Mesodermal cell (in vitro differentiated cells): ENCODE measurements around the gene NMNAT1. TPM values are rescaled to one million over a fixed set of nuclear protein-coding genes. Genes with fewer than 3 reads are reported as not detected.

Experiments
- H3K27ac ChIP-seq: 2 replicates; pipeline ENCODE4 v1.7.0; 2013; ENCODE audit warnings: mild to moderate bottlenecking, low read depth, low read length, moderate library complexity; ENCODE audit not compliant: severe bottlenecking
- H3K36me3 ChIP-seq: 2 replicates; pipeline ENCODE4 v1.7.1; 2013; ENCODE audit warnings: mild to moderate bottlenecking, low read length, moderate library complexity; ENCODE audit not compliant: control insufficient read depth, insufficient read depth
- H3K4me1 ChIP-seq: one replicate; pipeline ENCODE4 v1.7.1; 2013; ENCODE audit warnings: mild to moderate bottlenecking, low read length; ENCODE audit not compliant: insufficient read depth, control insufficient read depth, poor library complexity, severe bottlenecking
- H3K4me3 ChIP-seq: 2 replicates; pipeline ENCODE4 v1.7.0; 2013; ENCODE audit warnings: low read length, control low read depth, mild to moderate bottlenecking; ENCODE audit not compliant: insufficient read depth, poor library complexity, severe bottlenecking; ENCODE audit errors: extremely low read depth
- H3K9me3 ChIP-seq: 2 replicates; pipeline ENCODE4 v1.7.1; 2013; ENCODE audit warnings: mild to moderate bottlenecking, low read length, moderate library complexity; ENCODE audit not compliant: control insufficient read depth
- WGBS, 2 experiments: methylation state at CpG; one replicate each; pipeline ENCODE4 v1.1.5; 2013; ENCODE audit warnings: missing lambda C conversion rate in 2 of 2; ENCODE audit not compliant: insufficient coverage in 2 of 2; 5-methylcytosine and 5-hydroxymethylcytosine counted together
- polyA plus RNA-seq, 2 experiments: library from polyadenylated mRNA; stranded (reverse); fragments of 50-300 nt; gene quantifications; one replicate each; pipeline ENCODE4 v1.2.3, GENCODE V29; 2013

Gene NMNAT1
- polyA plus RNA-seq (2013, experiment 1 of 2) = 9.1 TPM
- 10.2 TPM for polyA plus RNA-seq (2013, experiment 2 of 2)

DNA sequence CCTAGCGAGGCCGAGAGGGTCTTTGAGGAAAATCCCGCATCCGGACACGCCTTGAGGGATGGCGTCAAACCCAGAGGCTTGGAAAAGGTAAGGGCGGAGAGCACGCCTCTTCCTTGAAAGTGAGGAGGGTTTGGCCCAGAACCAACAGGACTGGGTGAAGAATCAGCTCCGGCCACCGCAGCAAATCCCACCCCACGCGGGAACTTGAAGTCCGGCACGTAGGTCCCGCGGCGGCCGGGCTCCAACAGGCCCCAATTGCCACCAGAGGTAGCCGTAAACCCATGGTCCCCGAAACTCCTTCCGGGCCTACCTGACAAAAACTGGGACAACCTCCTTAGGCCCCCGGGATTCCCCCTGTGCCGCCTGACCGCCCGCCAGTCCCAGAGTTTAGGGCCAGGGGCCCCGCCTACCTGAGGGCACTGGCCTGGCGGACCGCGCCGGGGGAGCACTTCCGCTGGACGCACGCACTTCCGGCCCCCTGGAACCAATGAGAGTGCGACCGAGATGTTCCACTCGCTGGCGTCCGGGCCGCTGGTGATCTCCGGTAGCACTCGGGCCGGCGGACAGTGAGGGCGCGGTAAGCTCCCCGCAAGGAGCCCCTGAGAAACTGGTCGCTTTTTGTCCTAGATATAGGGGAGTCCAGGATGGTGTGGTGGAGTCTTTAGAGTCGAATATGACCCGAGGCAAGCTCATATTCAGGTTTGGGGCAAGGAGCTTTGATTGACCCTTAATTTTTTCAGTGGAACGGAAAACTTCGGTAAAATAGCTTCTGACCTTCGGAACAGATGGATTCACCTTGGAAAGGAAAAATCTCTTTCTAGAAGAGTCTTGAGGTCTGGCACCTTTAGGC, at the start of gene NMNAT1, which contains the start of gene LZIC:
Gene NMNAT1 (plus strand): TSS at position 537 of the 850 bp plus-strand sequence. CDS start 28,599 bp downstream, outside the sequence.
Gene LZIC (minus strand): TSS at position 453 of the 850 bp plus-strand sequence. CDS start 6,772 bp downstream, outside the sequence.
- Histone ChIP-seq H3K4me3 (peak within 1 kb of the TSS; percentile 73), H3K36me3 (peaks cover 18% of the 10 kb centered on the region), H3K4me1 (no peaks in the 10 kb centered on the region), H3K9me3 (no peaks in the 10 kb centered on the region), H3K27ac (peak within 1 kb of the TSS; percentile 82)
- 1% methylated on average over 40 to 52 of the region's 53 CpGs for WGBS, 2 experiments

DNA sequence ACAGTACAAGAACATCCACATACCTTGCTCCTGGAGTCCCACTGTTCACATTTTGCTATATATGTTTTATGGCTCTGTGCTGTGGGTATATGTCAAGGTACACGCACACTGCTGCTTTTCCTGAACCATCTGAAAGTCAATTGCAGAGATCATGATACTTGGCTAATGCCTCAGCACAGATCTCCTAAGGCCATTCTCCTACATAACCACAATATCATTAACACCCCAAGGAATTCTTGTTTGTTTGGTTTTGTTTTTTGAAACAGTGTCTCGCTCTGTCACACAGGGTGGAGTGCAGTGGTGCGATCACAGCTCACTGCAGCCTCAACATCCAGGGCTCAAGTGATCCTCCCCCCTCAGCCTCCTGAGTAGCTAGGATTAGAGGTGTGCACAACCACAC, 49.2 kb upstream of the NMNAT1 start:
- Histone ChIP-seq H3K4me1 (peaks cover 46% of the 10 kb centered on the region), H3K36me3 (no peaks in the 10 kb centered on the region), H3K27ac (peak overlapping the region; percentile 86), H3K9me3 (no peaks in the 10 kb centered on the region), H3K4me3 (no peak overlapping the region)
- 100% methylated on average over 2 of the region's 3 CpGs; no CpG with 5 or more reads in 1 of the 2 experiments for WGBS, 2 experiments

DNA sequence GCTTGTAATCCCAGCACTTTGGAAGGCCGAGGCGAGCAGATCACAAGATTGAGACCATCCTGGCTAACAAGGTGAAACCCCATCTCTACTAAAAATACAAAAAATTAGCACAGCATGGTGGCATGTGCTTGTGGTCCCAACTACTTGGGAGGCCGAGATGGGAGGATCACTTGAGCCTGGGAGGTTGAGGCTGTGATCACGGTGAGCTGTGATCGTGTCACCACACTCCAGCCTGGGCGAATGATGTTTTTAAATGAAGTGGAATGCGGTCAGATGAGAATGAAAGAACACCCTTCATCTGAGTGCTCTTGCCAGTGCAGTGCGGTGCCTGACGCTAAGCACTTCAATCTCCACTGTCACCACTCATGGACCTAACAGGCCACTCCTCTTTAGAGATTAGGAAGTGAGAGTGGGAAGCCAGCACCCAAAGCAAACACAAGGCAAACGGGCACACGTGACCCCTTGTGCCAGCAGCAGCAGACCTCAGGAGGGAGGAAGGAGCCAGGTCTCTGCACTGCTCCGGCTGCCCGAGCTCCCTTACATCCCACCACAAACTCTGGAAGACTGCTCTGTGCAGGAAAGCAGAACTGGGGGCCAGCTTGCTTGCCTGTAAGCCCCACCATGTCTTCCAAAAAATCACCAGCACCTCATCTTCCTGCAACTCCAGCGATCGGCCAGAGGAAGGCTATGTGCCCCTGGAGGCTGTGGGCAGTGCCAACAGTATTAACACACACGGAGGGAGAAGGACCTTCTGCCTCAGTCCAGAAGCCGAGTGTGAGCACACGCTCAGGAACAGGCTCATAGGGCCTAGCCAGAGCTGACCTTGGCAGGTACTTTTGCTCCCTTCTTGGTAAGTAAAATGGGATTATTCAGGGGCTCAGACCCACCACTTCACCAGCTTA, 42.9 kb upstream of the NMNAT1 start:
- peaks cover 25% of the 10 kb centered on the region for H3K4me1 ChIP-seq
- 93 to 94% methylated on average over 12 to 16 of the region's 18 CpGs for WGBS, 2 experiments
- H3K4me3 ChIP-seq = no peak overlapping the region
- no peaks in the 10 kb centered on the region for H3K9me3 ChIP-seq
- H3K36me3 ChIP-seq = no peaks in the 10 kb centered on the region
- H3K27ac ChIP-seq = no peak overlapping the region

DNA sequence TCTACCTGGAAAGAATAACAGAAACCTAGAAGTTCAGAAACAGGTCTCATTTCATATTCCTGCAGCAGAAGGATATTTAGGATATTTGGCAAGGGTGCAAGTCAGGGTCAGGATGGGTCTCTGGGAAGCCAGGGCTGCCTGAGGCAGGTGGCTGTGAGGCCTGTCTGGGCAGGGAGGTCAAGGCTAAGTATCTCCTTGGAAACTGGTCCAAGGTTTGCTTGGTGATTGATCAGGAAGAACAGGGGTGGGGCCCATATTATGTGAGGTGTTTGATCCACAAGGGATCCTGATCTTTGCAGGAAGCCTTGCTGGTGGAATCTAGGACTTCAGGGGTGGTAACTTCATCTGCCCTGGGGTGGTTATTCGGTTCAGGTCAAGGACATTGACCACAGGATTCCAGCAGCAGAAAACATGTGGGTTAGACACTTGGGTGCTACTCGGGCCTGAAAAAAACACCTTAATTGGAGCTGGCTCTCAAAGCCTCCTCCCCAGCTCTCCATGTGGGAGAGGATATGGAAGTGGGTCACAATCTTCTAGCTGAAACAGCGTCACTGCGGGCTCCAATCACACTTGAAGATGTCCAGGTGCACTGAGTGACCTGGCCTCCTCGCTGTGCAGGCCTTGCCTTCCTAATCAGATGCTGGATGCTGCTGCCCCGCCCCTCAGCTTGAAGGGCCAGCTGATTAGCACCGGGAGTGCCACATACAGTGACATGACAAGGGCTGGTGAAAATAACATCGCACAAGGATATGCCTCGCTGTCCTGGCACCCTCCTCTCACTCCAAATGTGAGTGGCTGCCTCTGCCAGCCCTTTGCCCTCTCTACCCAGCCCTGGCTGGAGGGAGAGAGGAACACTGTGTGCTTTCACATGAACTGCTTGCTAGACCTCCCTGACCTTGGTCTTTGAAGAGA, 41.9 kb upstream of the NMNAT1 start:
- no peaks in the 10 kb centered on the region for H3K36me3 ChIP-seq
- no peak overlapping the region for H3K4me3 ChIP-seq
- no peaks in the 10 kb centered on the region for H3K9me3 ChIP-seq
- 91 to 95% methylated on average over 6 to 7 of the region's 9 CpGs for whole genome bisulfite sequencing, 2 experiments
- H3K4me1 ChIP-seq = peaks cover 30% of the 10 kb centered on the region
- H3K27ac ChIP-seq = no peak overlapping the region

DNA sequence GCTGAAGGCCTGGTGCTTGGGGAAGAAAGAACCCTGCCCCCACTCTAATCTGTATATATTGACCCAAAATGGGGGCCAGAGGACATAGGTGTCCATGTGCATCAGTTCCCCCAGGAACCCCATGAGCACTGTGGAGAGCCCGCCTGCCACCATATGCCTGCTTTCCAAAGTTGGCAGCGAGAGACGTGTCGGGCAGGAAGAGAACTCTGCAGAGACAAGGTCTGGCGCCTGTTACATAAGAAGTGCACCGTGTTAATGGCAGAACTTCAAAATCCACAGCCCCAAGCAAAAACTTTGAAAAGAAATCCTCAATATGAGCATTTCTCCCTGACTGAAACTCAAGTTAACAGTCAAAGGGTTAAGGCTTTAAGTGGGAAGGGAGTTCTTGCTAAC, 41.2 kb upstream of the NMNAT1 start:
- Histone ChIP-seq H3K9me3 (no peaks in the 10 kb centered on the region), H3K27ac (no peak overlapping the region), H3K4me3 (no peak overlapping the region), H3K4me1 (peaks cover 30% of the 10 kb centered on the region), H3K36me3 (no peaks in the 10 kb centered on the region)
- 88 to 97% methylated on average over 6 of the region's 6 CpGs for WGBS, 2 experiments

DNA sequence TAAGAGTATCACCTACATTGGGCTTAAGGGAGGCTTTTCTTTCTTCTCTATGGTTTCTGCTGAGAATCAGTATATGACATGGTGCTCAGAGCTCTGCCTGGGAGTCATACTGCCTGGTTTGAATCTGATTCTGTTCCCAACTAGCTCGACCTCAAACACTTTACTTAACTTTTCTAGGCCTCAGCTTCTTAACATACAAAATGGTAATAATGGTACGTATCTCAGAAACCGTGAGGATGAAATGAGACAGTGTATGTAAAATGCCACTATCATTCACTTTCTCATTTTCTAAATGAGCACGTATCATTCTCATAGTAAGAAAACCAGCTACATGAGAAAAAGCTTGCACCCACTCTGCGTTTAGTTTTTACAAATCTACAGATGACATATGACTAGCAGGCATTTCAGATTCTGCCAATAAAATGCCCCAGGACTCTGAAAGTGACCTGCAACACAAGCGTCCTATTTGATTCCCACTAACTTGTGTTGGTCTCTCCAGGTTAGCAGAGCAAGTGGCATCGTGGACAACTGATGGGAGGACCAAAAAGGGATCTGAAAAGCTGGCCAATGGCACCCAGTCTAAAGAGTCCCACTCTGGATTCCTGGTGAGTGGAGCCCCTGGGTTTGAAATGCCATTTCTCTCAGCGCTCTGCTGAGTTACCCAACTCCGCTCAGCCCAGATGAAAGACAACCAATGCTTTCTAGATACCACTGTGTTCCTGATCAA, 39.3 kb upstream of the NMNAT1 start:
- H3K4me3 ChIP-seq = no peak overlapping the region
- no peaks in the 10 kb centered on the region for H3K36me3 ChIP-seq
- peak overlapping the region; percentile 59 for H3K27ac ChIP-seq
- no peaks in the 10 kb centered on the region for H3K9me3 ChIP-seq
- whole genome bisulfite sequencing, 2 experiments = 88 to 95% methylated on average over 4 to 6 of the region's 9 CpGs
- H3K4me1 ChIP-seq = peaks cover 35% of the 10 kb centered on the region

DNA sequence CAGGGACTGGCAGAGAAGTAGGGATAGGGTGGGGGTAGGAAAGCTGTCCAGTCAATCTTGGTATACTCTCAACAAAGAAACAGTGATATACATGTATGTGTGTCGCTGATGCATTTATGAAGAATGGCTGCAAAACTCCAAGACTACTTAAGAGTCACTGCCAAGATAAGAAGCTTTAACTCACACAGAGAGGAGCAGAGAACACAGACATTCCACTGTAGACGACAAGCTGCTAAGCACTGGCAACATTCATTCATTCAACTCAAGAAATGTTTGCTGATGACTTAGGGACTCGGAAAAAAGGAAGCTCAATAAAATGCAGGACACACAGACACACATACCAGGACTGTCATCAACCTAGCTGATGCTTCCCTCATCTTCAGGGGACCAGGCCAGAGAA, 38.7 kb upstream of the NMNAT1 start:
- WGBS, 2 experiments = 55% methylated on average over 2 of the region's 3 CpGs; no CpG with 5 or more reads in 1 of the 2 experiments
- Histone ChIP-seq H3K36me3 (no peaks in the 10 kb centered on the region), H3K4me1 (peaks cover 39% of the 10 kb centered on the region), H3K9me3 (no peaks in the 10 kb centered on the region), H3K4me3 (no peak overlapping the region), H3K27ac (peak overlapping the region; percentile 59)

DNA sequence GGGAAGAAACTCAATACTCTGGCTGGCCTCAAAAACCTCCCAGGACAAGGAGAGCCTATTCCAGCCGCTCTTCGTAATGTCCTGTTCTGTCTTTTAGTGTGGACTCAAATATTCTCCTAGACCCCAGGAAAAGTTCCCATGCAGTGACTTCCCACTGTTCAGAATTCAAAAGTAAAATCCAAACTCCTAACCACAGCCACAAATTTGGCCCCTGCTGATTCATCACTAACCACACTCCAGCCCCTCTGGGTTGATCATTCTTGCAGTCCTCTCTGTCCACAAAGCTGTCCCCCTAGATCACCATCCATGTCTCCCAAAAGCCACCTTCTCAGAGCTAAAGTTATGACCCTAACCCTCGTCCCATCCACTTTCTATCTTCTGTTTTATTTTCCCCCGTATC, 38.3 kb upstream of the NMNAT1 start:
- Histone ChIP-seq H3K9me3 (no peaks in the 10 kb centered on the region), H3K36me3 (no peaks in the 10 kb centered on the region), H3K4me1 (peaks cover 39% of the 10 kb centered on the region), H3K27ac (peak overlapping the region; percentile 59), H3K4me3 (no peak overlapping the region)
- whole genome bisulfite sequencing, 2 experiments = 81 to 87% methylated on average over 4 of the region's 4 CpGs

DNA sequence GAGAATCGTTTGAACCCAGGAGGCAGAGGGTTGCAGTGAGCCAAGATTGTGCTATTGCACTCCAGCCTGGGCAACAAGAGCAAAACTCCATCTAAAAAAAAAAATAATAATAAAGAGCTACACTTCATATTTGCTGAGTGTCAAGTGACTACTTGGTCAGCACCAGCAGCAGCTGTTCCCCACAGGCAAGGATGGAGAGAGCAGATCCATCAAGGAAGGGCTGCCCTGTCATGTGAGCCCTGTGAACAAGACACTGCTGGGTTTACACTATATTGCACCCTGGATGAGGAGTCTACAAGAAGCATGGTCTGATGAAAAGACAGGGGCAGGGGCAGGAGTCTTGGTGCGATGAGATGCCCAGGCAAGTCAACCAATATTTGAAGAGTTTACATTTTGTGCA, 36.8 kb upstream of the NMNAT1 start:
- Histone ChIP-seq H3K9me3 (no peaks in the 10 kb centered on the region), H3K4me1 (peaks cover 35% of the 10 kb centered on the region), H3K36me3 (no peaks in the 10 kb centered on the region), H3K4me3 (no peak overlapping the region), H3K27ac (no peak overlapping the region)
- WGBS, 2 experiments = 92 to 100% methylated on average over 2 of the region's 2 CpGs
